NCI-H1436 treated with DMSO at 0.1 percent for 48 hours (cell line): Measurements from ENCODE around the gene OGFOD2.

ENCODE experiments used
- DNase-seq: peaks from one replicate; lab custom pipeline; 2025; lab: John Stamatoyannopoulos, UW

Gene OGFOD2

GRCh38 chr12:122951979-122952892 lies 22.8 kb upstream of the OGFOD2 start:
- DNase-seq: no peak

GRCh38 chr12:122955156-122955555 lies 19.9 kb upstream of the OGFOD2 start:
- DNase-seq: no peak

GRCh38 chr12:122956035-122956434 lies 19.0 kb upstream of the OGFOD2 start:
- no peak for DNase-seq

GRCh38 chr12:122958198-122958888 lies 16.7 kb upstream of the OGFOD2 start:
- DNase-seq: no peak

GRCh38 chr12:122959566-122960192 lies 15.4 kb upstream of the OGFOD2 start:
- no peak for DNase-seq

GRCh38 chr12:122960193-122960569 lies 14.9 kb upstream of the OGFOD2 start:
- DNase-seq: no peak

GRCh38 chr12:122961531-122962329 lies 13.3 kb upstream of the OGFOD2 start:
- peak; percentile 60 for DNase-seq

GRCh38 chr12:122963941-122964265 lies 11.1 kb upstream of the OGFOD2 start:
- no peak for DNase-seq

- no peak for DNase-seq
Measured at GRCh38 chr12:122964439-122965257, 10.4 kb upstream of the OGFOD2 start.

- DNase-seq: no peak
Measured at GRCh38 chr12:122965321-122965751, 9.7 kb upstream of the OGFOD2 start.

GRCh38 chr12:122965851-122966742 lies 8.9 kb upstream of the OGFOD2 start, which contains the start of gene ABCB9:
ABCB9 (minus strand) TSS chr12:122966463; CDS start chr12:122960235, 6,228 bp downstream.
- DNase-seq: no peak

GRCh38 chr12:122966743-122967550 lies 8.1 kb upstream of the OGFOD2 start:
- DNase-seq: no peak

GRCh38 chr12:122968104-122968503 lies 6.9 kb upstream of the OGFOD2 start:
- DNase-seq: no peak

GRCh38 chr12:122969676-122970075 lies 5.4 kb upstream of the OGFOD2 start:
- DNase-seq: no peak

- peak; percentile 80 for DNase-seq
Measured at GRCh38 chr12:122974274-122974891, 661 bp upstream of the OGFOD2 start.

GRCh38 chr12:122975790-122976647 lies 975 bp downstream of the OGFOD2 start:
- no peak for DNase-seq

- DNase-seq: no peak
Measured at GRCh38 chr12:122976648-122976975, 1.6 kb downstream of the OGFOD2 start.

GRCh38 chr12:122977153-122977552 lies 2.1 kb downstream of the OGFOD2 start:
- DNase-seq: no peak
